Measurements from ENCODE around the gene ZBTB16. TPM values are rescaled to one million over a fixed set of nuclear protein-coding genes. Genes with fewer than 3 reads are reported as not detected.

ZBTB16 gene
- total RNA-seq, 1 experiment from 2014 or later, result 0.44 TPM

- H3K9me2 ChIP-seq (ENCODE audit: insufficient read depth), result no peaks in the 10 kb centered on the region
- H3K79me2 ChIP-seq (ENCODE audit: low read depth), result no peaks in the 10 kb centered on the region
- ChIA-PET CTCF (no interaction called here), POLR2A (ENCODE audit: unreplicated experiment) (no interaction called here)
- H3K4me3 ChIP-seq, result no peak overlapping the region
- no TSS peak for BruUV-seq (replicated peaks)
- no peaks in the 10 kb centered on the region; the same call in 1 of the 2 replicates for H4K20me1 ChIP-seq (ENCODE audit: insufficient read depth)
- H3K27me3 ChIP-seq (ENCODE audit: insufficient read depth, low read depth), result peaks cover 100% of the 10 kb centered on the region
- no peaks in the 10 kb centered on the region for H3K36me3 ChIP-seq (ENCODE audit: low read depth)
- no peak overlapping the region for H2AFZ ChIP-seq
- H3K4me2 ChIP-seq, result no peak overlapping the region
- H3K27ac ChIP-seq, result no peak overlapping the region
- H3K9me3 ChIP-seq (ENCODE audit: insufficient read depth, low read depth), result no peaks in the 10 kb centered on the region
- no peak for DNase-seq
- intact Hi-C loops (cut with micrococcal nuclease; ENCODE audit: unreplicated experiment), result no loop called here
- no peaks in the 10 kb centered on the region for H3F3A ChIP-seq (ENCODE audit: insufficient read depth, low read depth)
- TF ChIP-seq, protein P1, sequence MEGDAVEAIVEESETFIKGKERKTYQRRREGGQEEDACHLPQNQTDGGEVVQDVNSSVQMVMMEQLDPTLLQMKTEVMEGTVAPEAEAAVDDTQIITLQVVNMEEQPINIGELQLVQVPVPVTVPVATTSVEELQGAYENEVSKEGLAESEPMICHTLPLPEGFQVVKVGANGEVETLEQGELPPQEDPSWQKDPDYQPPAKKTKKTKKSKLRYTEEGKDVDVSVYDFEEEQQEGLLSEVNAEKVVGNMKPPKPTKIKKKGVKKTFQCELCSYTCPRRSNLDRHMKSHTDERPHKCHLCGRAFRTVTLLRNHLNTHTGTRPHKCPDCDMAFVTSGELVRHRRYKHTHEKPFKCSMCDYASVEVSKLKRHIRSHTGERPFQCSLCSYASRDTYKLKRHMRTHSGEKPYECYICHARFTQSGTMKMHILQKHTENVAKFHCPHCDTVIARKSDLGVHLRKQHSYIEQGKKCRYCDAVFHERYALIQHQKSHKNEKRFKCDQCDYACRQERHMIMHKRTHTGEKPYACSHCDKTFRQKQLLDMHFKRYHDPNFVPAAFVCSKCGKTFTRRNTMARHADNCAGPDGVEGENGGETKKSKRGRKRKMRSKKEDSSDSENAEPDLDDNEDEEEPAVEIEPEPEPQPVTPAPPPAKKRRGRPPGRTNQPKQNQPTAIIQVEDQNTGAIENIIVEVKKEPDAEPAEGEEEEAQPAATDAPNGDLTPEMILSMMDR (conservative IDR thresholded peaks at IDR 0.05), result no peak
- TF ChIP-seq EZH2 (IDR thresholded peaks at IDR 0.05; ENCODE audit: low read depth), result no peak
- H3K4me1 ChIP-seq (replicated peaks; ENCODE audit: insufficient read depth), result 0 out of 2 replicates have a peak, but pooled peaks cover 3% of the 10 kb centered on the region
Observed at GRCh38 chr11:114172055-114172861, 112.7 kb downstream of the ZBTB16 start.

- ChIA-PET POLR2A (ENCODE audit: unreplicated experiment) (no interaction called here), CTCF (no interaction called here)
- Histone ChIP-seq H3K36me3 (ENCODE audit: low read depth) (no peaks in the 10 kb centered on the region), H3K4me1 (replicated peaks; ENCODE audit: insufficient read depth) (no peaks in the 10 kb centered on the region), H3K9me2 (ENCODE audit: insufficient read depth) (no peaks in the 10 kb centered on the region), H3K79me2 (ENCODE audit: low read depth) (no peaks in the 10 kb centered on the region), H3K27ac (no peak overlapping the region), H3F3A (ENCODE audit: insufficient read depth, low read depth) (no peaks in the 10 kb centered on the region), H4K20me1 (ENCODE audit: insufficient read depth) (no peaks in the 10 kb centered on the region), H2AFZ (no peak overlapping the region), H3K9me3 (ENCODE audit: insufficient read depth, low read depth) (no peaks in the 10 kb centered on the region), H3K4me3 (no peak overlapping the region), H3K27me3 (ENCODE audit: insufficient read depth, low read depth) (peaks cover 100% of the 10 kb centered on the region), H3K4me2 (no peak overlapping the region)
- DNase-seq, result no peak
- intact Hi-C loops (cut with micrococcal nuclease; ENCODE audit: unreplicated experiment), result no loop called here
- TF ChIP-seq EZH2 (IDR thresholded peaks at IDR 0.05; ENCODE audit: low read depth), result no peak
- TF ChIP-seq, protein P1 (conservative IDR thresholded peaks at IDR 0.05), result no peak
- no TSS peak for BruUV-seq (replicated peaks)
Observed at GRCh38 chr11:114172871-114173444, 113.4 kb downstream of the ZBTB16 start.

DNA sequence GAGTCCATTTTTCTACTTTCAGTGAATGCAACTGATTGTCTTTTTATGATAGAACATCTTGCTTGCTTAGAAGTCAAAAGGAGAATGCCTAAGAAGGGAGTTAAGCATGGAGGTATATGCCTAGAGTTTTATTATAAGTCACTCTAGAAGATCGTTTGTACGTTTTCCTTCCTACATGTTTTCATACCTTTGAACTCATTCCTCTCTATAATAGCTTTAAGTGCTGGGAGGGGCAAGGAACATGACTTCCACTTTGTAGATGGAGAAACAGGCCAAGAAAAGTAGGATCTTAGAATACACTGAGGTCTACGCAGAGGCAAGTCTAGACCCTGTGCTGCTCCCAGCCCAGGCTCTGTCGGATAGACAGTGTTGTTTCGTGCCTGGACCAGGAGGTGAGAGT, 114.3 kb downstream of the ZBTB16 start:
- H3F3A ChIP-seq (ENCODE audit: insufficient read depth, low read depth), result no peaks in the 10 kb centered on the region
- TF ChIP-seq, protein P1 (conservative IDR thresholded peaks at IDR 0.05), result no peak
- TF ChIP-seq EZH2 (IDR thresholded peaks at IDR 0.05; ENCODE audit: low read depth), result no peak
- no peak overlapping the region for H3K4me3 ChIP-seq
- H2AFZ ChIP-seq, result no peak overlapping the region
- no peaks in the 10 kb centered on the region for H3K4me1 ChIP-seq (replicated peaks; ENCODE audit: insufficient read depth)
- intact Hi-C loops (cut with micrococcal nuclease; ENCODE audit: unreplicated experiment), result no loop called here
- peaks cover 100% of the 10 kb centered on the region for H3K27me3 ChIP-seq (ENCODE audit: insufficient read depth, low read depth)
- ChIA-PET POLR2A (ENCODE audit: unreplicated experiment) (no interaction called here), CTCF (no interaction called here)
- H3K27ac ChIP-seq, result no peak overlapping the region
- H3K9me3 ChIP-seq (ENCODE audit: insufficient read depth, low read depth), result no peaks in the 10 kb centered on the region
- no TSS peak for BruUV-seq (replicated peaks)
- no peaks in the 10 kb centered on the region for H3K9me2 ChIP-seq (ENCODE audit: insufficient read depth)
- no peaks in the 10 kb centered on the region for H3K79me2 ChIP-seq (ENCODE audit: low read depth)
- H3K36me3 ChIP-seq (ENCODE audit: low read depth), result no peaks in the 10 kb centered on the region
- no peak for DNase-seq
- H3K4me2 ChIP-seq, result no peak overlapping the region
- 0 out of 2 replicates have a peak, but pooled peaks cover 2% of the 10 kb centered on the region for H4K20me1 ChIP-seq (ENCODE audit: insufficient read depth)
